Liver (tissue), 3 donors: ENCODE data around the gene PTPRC.

Source experiments
- EGR1 ChIP-seq, 2 donors: IDR thresholded peaks; 2 replicates each; pipeline ENCODE4 v1.6.1; 2016 to 2018; ENCODE audit warnings: antibody characterized with exemption in 2 of 2, low read depth in 2 of 2
- JUND ChIP-seq, 2 donors: IDR thresholded peaks; 2 replicates each; pipeline ENCODE4 v1.6.1; 2016; ENCODE audit warnings: antibody characterized with exemption in 2 of 2
- NR2F2 ChIP-seq: IDR thresholded peaks from 2 replicates; pipeline ENCODE4 v1.6.1; 2016; ENCODE audit warnings: antibody characterized with exemption
- RAD21 ChIP-seq, 2 donors: IDR thresholded peaks; 2 replicates each; pipeline ENCODE4 v1.6.1; 2016; ENCODE audit warnings: antibody characterized with exemption in 2 of 2, mild to moderate bottlenecking in 2 of 2
- SP1 ChIP-seq: IDR thresholded peaks from 2 replicates; pipeline ENCODE4 v1.6.1; 2018; ENCODE audit warnings: antibody characterized with exemption, mild to moderate bottlenecking
- YY1 ChIP-seq: IDR thresholded peaks from 2 replicates; pipeline ENCODE4 v1.6.1; 2016; ENCODE audit warnings: antibody characterized with exemption, mild to moderate bottlenecking
- TF ChIP-seq, protein P1 (sequence below): fragments of 150-350 bp; IDR thresholded peaks from 2 replicates; pipeline ENCODE4 v1.5.1; 2017; ENCODE audit warnings: improper control_type of control experiment, low read depth, low read length; ENCODE audit not compliant: missing input control
- TF ChIP-seq, protein P2 (sequence below): IDR thresholded peaks from 2 replicates; pipeline ENCODE4 v1.6.1; 2016; ENCODE audit warnings: antibody characterized with exemption, mild to moderate bottlenecking
- TF ChIP-seq, protein P3 (sequence below): IDR thresholded peaks from 2 replicates; pipeline ENCODE4 v1.6.1; 2016; ENCODE audit warnings: antibody characterized with exemption
- TF ChIP-seq, protein P4 (sequence below): IDR thresholded peaks from 2 replicates; pipeline ENCODE4 v1.6.1; 2016; ENCODE audit warnings: antibody characterized with exemption
- TF ChIP-seq, protein P5 (sequence below): IDR thresholded peaks from 2 replicates; pipeline ENCODE4 v1.6.1; 2016; ENCODE audit warnings: antibody characterized with exemption
- donor health status: healthy.
- donor health status: healthy.

DNA sequence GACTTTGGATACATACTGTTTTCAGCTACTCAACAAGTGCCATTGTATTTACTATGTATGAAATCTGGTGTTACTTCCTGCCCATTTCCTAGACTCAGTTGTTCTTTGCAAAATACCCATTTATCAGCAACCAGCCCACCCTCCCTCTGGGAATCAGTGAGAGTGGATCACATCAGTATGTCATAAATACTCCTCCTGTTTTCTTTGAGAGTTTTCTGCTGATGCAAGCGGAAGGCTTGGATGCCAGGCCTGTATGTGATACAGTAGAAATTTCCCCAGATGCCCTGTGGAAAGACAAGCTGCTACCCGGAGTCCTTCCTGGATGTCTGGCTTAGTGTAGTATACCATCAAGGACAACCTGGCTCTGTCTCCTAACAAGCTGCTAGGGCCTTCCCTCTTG lies 2.4 kb upstream of the PTPRC start:
- TF ChIP-seq, protein P1, sequence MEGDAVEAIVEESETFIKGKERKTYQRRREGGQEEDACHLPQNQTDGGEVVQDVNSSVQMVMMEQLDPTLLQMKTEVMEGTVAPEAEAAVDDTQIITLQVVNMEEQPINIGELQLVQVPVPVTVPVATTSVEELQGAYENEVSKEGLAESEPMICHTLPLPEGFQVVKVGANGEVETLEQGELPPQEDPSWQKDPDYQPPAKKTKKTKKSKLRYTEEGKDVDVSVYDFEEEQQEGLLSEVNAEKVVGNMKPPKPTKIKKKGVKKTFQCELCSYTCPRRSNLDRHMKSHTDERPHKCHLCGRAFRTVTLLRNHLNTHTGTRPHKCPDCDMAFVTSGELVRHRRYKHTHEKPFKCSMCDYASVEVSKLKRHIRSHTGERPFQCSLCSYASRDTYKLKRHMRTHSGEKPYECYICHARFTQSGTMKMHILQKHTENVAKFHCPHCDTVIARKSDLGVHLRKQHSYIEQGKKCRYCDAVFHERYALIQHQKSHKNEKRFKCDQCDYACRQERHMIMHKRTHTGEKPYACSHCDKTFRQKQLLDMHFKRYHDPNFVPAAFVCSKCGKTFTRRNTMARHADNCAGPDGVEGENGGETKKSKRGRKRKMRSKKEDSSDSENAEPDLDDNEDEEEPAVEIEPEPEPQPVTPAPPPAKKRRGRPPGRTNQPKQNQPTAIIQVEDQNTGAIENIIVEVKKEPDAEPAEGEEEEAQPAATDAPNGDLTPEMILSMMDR, result no peak
- TF ChIP-seq JUND (IDR thresholded peaks at IDR 0.05), result no peak
- no peak for TF ChIP-seq SP1
- TF ChIP-seq EGR1 (IDR thresholded peaks at IDR 0.05; ENCODE audit: low read depth in 2 of 2), result no peak
- no peak for TF ChIP-seq YY1
- TF ChIP-seq, protein P2, sequence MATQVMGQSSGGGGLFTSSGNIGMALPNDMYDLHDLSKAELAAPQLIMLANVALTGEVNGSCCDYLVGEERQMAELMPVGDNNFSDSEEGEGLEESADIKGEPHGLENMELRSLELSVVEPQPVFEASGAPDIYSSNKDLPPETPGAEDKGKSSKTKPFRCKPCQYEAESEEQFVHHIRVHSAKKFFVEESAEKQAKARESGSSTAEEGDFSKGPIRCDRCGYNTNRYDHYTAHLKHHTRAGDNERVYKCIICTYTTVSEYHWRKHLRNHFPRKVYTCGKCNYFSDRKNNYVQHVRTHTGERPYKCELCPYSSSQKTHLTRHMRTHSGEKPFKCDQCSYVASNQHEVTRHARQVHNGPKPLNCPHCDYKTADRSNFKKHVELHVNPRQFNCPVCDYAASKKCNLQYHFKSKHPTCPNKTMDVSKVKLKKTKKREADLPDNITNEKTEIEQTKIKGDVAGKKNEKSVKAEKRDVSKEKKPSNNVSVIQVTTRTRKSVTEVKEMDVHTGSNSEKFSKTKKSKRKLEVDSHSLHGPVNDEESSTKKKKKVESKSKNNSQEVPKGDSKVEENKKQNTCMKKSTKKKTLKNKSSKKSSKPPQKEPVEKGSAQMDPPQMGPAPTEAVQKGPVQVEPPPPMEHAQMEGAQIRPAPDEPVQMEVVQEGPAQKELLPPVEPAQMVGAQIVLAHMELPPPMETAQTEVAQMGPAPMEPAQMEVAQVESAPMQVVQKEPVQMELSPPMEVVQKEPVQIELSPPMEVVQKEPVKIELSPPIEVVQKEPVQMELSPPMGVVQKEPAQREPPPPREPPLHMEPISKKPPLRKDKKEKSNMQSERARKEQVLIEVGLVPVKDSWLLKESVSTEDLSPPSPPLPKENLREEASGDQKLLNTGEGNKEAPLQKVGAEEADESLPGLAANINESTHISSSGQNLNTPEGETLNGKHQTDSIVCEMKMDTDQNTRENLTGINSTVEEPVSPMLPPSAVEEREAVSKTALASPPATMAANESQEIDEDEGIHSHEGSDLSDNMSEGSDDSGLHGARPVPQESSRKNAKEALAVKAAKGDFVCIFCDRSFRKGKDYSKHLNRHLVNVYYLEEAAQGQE, result no peak
- TF ChIP-seq, protein P3, sequence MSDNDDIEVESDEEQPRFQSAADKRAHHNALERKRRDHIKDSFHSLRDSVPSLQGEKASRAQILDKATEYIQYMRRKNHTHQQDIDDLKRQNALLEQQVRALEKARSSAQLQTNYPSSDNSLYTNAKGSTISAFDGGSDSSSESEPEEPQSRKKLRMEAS, result no peak
- TF ChIP-seq, protein P4, sequence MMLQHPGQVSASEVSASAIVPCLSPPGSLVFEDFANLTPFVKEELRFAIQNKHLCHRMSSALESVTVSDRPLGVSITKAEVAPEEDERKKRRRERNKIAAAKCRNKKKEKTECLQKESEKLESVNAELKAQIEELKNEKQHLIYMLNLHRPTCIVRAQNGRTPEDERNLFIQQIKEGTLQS, result no peak
- TF ChIP-seq, protein P5, sequence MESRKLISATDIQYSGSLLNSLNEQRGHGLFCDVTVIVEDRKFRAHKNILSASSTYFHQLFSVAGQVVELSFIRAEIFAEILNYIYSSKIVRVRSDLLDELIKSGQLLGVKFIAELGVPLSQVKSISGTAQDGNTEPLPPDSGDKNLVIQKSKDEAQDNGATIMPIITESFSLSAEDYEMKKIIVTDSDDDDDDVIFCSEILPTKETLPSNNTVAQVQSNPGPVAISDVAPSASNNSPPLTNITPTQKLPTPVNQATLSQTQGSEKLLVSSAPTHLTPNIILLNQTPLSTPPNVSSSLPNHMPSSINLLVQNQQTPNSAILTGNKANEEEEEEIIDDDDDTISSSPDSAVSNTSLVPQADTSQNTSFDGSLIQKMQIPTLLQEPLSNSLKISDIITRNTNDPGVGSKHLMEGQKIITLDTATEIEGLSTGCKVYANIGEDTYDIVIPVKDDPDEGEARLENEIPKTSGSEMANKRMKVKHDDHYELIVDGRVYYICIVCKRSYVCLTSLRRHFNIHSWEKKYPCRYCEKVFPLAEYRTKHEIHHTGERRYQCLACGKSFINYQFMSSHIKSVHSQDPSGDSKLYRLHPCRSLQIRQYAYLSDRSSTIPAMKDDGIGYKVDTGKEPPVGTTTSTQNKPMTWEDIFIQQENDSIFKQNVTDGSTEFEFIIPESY, result no peak
- no peak for TF ChIP-seq RAD21 (IDR thresholded peaks at IDR 0.05)
- no peak for TF ChIP-seq NR2F2
